ENCODE measurements around the gene RIMS4.

GRCh38 chr20:44703183-44703925 is 107.0 kb downstream of the RIMS4 start:
- TF ChIP-seq FOSL1 (IDR thresholded peaks at IDR 0.05; ENCODE audit: insufficient read depth, low read depth, low read length) (no peak), CTCF (IDR thresholded peaks at IDR 0.05; ENCODE audit: control extremely low read depth in 1 of 3, insufficient read depth in 1 of 3, low read depth in 1 of 3, low read length in 3 of 3) (no peak), ATF2 (IDR thresholded peaks at IDR 0.05; ENCODE audit: low read length) (no peak), RXRA (IDR thresholded peaks at IDR 0.05; ENCODE audit: insufficient read depth, low read depth, low read length) (no peak), EGR1 (IDR thresholded peaks at IDR 0.05; ENCODE audit: borderline replicate concordance, low read depth, low read length) (no peak), EP300 (IDR thresholded peaks at IDR 0.05; ENCODE audit: borderline replicate concordance in 1 of 2, low read depth in 2 of 2, low read length in 2 of 2) (no peak)

Measured in H1 (cell line).